ENCODE results near the gene NOL9.

DNA sequence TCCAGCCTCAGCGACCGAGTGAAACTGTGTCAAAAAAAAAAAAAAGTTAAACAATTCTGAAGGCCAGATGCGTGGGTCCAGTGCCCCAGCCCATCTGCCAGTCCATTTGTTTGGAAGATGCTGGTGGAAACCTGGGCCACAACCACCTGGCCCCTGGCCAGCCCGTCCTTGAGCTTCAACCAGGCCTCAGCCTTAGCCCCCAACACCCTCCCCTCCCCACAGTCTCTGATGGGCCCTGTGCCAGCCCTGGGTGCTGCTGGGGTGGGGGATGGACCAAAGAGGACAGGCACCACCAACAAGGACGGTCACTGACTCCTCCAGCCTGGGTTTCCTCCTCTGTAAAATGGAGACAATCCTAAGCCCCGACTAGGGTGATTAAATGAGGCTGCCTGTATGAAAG, 43.3 kb downstream of the NOL9 start:
- TF ChIP-seq POLR2A (IDR thresholded peaks at IDR 0.05) = no peak
- TF ChIP-seq, protein P1, sequence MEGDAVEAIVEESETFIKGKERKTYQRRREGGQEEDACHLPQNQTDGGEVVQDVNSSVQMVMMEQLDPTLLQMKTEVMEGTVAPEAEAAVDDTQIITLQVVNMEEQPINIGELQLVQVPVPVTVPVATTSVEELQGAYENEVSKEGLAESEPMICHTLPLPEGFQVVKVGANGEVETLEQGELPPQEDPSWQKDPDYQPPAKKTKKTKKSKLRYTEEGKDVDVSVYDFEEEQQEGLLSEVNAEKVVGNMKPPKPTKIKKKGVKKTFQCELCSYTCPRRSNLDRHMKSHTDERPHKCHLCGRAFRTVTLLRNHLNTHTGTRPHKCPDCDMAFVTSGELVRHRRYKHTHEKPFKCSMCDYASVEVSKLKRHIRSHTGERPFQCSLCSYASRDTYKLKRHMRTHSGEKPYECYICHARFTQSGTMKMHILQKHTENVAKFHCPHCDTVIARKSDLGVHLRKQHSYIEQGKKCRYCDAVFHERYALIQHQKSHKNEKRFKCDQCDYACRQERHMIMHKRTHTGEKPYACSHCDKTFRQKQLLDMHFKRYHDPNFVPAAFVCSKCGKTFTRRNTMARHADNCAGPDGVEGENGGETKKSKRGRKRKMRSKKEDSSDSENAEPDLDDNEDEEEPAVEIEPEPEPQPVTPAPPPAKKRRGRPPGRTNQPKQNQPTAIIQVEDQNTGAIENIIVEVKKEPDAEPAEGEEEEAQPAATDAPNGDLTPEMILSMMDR (IDR thresholded peaks at IDR 0.05) = no peak
